ENCODE results near the gene CCDC78. TPM values are rescaled to one million over a fixed set of nuclear protein-coding genes. Genes with fewer than 3 reads are reported as not detected.

CCDC78 gene
- total and polyA plus RNA-seq, 2 of the 13 experiments (the other 11 are each of a cell fraction or from before 2014, with no cell fraction given) = 0.53 to 1.5 TPM

GRCh38 chr16:745739-746138 is 19.5 kb upstream of the CCDC78 start (continued):
- TF ChIP-seq, protein P1, sequence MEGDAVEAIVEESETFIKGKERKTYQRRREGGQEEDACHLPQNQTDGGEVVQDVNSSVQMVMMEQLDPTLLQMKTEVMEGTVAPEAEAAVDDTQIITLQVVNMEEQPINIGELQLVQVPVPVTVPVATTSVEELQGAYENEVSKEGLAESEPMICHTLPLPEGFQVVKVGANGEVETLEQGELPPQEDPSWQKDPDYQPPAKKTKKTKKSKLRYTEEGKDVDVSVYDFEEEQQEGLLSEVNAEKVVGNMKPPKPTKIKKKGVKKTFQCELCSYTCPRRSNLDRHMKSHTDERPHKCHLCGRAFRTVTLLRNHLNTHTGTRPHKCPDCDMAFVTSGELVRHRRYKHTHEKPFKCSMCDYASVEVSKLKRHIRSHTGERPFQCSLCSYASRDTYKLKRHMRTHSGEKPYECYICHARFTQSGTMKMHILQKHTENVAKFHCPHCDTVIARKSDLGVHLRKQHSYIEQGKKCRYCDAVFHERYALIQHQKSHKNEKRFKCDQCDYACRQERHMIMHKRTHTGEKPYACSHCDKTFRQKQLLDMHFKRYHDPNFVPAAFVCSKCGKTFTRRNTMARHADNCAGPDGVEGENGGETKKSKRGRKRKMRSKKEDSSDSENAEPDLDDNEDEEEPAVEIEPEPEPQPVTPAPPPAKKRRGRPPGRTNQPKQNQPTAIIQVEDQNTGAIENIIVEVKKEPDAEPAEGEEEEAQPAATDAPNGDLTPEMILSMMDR (CRISPR knock-in tag; IDR thresholded peaks at IDR 0.05) = peak; percentile 80
- TF ChIP-seq KAT7 (CRISPR knock-in tag; IDR thresholded peaks at IDR 0.05; ENCODE audit: borderline replicate concordance) (no peak), KDM4B (CRISPR knock-in tag; IDR thresholded peaks at IDR 0.05) (0 out of 2 replicates have a peak, but pooled peaks have one; percentile 47), ZNF788 (CRISPR knock-in tag; IDR thresholded peaks at IDR 0.05; ENCODE audit: borderline replicate concordance) (peak; percentile 17; the same call in 1 of the 2 replicates), LCORL (IDR thresholded peaks at IDR 0.05) (no peak), LCORL (CRISPR knock-in tag; IDR thresholded peaks at IDR 0.05) (0 out of 2 replicates have a peak, but pooled peaks have one; percentile 14), KDM2A (CRISPR knock-in tag; IDR thresholded peaks at IDR 0.05; ENCODE audit: borderline replicate concordance, low read depth) (peak; percentile 37; the same call in 1 of the 2 replicates), FOXC1 (CRISPR knock-in tag; IDR thresholded peaks at IDR 0.05; ENCODE audit: borderline replicate concordance) (no peak), SNAI1 (CRISPR knock-in tag; IDR thresholded peaks at IDR 0.05; ENCODE audit: borderline replicate concordance) (no peak), ZNF780A (CRISPR knock-in tag; IDR thresholded peaks at IDR 0.05) (no peak), ZFP37 (CRISPR knock-in tag; IDR thresholded peaks at IDR 0.05; ENCODE audit: borderline replicate concordance) (no peak), STAG1 (CRISPR knock-in tag; IDR thresholded peaks at IDR 0.05) (peak; percentile 51), CENPX (CRISPR knock-in tag; IDR thresholded peaks at IDR 0.05) (no peak)
